Ammon's horn (tissue), 1 donor: ENCODE measurements around the gene ARHGAP5.

Experiments
- DNase-seq: peaks from one replicate; pipeline ENCODE4 v3.0.0-alpha.2; 2016; ENCODE audit warnings: low spot score

The ARHGAP5 gene

DNA sequence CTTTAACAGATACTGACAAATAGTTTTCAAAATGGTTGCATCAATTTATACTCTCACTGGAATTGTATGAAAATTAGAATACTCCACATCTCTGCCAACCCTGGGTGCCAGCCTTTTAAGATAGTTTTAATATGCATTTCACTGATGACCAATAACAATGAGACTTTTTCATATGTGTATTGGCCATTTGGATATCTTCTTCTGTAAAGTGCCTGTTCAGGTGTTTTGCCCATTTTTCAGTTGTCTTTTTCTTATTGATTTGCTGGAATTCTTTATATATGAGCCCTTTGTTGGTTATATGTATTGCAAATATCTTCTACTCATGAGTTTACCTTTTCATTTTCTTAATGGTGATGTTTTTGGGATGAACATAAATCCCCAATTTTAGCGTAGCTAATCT, 108.0 kb downstream of the ARHGAP5 start:
- no peak for DNase-seq

DNA sequence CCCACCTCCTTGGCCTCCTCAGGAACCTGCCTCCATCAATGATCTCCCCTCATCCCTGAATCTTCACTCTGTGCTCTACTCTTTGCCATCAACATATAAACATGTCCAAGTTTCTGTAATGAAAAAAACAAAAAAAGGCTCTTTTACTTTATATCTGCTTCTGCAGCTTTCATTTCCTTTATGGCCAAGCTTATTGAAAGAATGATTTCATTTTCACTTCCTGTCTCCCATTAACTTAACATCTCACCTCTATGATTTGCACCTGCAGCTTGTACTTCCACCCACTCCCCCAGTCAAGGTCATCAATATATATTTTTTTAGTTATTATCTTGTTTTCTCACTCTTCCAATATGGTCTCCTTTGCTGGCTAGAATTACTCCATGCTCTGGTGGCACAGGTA, 109.1 kb downstream of the ARHGAP5 start:
- no peak for DNase-seq

DNA sequence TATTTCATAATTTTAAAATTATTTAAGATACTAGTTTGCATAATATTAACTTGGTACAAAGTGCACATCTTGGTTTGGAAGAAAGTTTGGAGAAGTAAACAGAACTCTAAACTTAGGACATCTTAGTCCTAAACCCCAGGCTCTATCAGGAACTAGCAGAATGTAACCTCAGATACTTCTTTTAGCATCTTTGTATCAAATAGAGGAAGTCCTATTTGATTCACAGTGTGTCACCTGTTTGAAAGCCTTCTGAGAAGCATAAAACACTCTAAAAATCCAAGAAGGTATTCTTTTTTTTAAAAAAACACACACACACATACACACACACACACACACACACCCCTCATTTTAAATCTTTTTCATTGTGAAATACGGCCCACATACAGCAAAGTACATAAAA, 112.7 kb downstream of the ARHGAP5 start:
- no peak for DNase-seq

DNA sequence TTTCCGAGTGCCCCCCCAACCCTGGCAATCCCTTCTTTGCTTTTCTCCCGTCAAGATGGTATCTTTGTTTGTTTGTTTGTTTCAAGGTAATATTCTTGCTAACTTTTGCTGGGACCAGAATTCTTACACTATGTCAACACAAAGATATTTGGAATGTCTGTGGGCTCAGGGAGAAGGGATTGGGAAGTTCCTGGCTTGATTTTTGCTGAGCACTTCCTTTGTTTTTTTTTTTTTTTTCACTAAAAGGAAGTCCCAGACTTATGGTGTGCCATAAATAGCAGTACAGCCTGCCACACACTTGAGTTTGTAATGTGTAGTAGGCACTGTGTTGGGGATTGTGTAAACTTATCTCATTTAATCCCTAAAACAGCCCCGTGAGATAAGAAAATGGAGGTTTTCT, 113.6 kb downstream of the ARHGAP5 start:
- peak; percentile 10 for DNase-seq

DNA sequence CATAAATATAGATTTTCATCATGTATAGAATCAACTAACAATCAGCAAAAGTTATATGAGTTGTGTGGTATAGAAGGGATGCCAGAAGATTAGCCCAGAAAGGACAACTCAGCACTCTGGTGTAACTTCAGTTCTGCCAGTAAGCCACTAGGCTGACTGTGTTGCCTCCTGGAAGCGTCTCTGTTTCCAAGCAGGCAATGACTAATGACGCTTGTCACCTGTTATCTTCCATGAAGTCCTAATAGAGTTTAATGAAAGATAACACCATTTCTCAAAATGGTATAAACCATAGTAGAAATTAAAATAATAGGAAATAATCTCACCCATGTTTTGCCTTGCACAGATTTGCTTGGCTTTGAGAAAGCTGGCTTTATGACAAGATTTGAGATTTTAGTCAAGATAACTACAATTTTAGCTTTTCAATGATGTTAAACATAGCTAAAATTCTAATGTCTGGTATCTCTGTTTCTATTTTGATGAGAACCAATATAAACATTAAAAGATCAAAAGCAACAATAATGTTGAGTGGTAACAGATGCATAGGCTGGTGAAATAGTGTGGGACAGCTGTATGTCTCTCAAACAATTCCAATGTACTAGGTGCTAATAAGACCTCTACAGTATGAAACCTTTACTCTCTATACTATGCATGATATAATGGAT, 115.7 kb downstream of the ARHGAP5 start:
- DNase-seq = no peak

DNA sequence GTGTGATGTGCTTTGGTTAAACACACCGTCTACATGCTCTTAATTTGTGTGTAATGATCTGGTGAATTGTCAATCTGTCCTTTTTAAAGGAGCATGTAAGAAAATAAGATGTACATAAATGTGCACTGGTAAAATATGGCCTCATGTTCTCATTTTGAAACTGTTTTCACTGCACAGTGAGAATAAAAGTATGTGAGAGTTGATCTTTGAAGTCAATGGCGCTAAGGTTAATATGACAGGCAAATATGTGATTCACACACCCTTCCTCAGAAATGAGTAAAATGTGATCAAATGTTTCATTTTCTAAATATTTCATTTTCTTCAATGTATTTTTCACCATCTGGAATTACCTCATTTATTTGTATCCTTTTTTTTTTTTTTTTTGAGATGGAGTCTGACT, 116.4 kb downstream of the ARHGAP5 start:
- DNase-seq = no peak

DNA sequence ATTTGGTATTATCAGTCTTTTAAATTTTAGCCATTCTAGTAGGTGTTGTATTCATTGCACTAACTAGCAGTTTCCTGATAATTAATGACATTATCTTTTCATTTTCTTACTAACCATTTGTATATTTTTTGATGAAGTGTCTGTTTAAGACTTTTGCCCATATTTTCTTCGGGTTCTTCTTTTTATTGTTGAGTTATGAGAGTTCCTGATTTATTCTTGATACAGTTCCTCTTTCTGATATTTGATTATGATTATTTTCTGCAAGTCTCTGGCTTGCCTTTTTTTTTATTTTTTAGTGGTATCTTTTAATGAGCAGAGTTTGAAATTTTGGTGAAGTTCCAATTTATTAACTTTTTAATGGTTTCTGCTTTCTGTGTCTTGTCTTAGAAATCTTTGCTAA, 118.5 kb downstream of the ARHGAP5 start:
- no peak for DNase-seq

DNA sequence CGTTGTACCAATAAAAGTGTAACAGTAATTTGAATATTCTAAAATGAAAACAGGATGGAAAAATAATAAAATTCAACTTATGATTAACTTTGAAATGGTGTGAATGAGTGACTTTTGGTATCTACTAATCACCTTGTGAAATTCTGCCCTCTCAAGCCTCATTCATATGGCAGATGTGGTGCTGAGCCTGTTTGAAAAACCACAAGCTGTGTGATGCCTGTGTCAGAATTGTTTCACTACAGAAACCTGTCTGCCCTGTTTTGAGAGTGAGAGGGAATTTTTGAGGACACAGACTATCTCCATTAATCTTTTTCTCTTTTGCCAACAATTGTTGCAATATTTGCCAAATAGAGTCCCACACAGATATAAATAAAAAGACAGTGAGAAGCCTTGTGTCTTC, 120.8 kb downstream of the ARHGAP5 start:
- no peak for DNase-seq

DNA sequence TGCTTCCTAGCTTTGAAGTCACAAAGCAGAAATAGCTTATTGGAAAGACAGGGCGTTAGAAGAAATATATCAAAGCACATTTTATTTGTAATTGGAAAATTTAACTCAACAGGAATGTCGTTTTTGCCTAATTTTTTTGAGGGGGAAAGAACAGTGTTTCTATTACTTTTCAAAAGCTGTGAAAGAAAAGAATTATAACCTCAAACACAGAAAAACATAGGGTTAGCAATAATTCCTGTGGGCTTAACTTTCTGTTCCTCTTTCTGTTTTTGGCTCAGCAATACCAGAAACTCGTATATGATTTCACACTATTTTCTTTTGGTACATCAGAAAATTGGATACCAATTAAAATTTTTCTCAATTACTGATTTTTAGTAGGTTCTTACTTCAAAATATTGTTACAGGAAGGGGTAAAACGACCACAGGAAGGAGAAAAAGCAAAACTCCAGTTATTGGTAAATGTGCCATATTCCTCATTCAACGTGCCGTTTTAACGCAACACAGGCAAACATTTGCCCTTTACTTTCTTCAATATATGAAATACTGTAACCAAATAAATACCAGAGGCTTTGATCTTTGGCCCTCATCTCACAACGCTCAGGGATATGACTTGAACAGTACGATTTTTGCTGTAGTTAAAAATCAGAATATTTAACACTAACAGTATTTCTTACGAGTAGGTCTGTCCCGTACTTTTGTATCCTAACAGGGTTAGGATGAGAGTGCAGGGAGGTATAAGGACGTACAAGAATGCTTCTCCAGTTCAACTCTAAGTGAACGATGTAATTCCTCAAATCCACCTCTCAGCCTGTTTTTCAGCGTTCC, 123.5 kb downstream of the ARHGAP5 start:
- DNase-seq = no peak

DNA sequence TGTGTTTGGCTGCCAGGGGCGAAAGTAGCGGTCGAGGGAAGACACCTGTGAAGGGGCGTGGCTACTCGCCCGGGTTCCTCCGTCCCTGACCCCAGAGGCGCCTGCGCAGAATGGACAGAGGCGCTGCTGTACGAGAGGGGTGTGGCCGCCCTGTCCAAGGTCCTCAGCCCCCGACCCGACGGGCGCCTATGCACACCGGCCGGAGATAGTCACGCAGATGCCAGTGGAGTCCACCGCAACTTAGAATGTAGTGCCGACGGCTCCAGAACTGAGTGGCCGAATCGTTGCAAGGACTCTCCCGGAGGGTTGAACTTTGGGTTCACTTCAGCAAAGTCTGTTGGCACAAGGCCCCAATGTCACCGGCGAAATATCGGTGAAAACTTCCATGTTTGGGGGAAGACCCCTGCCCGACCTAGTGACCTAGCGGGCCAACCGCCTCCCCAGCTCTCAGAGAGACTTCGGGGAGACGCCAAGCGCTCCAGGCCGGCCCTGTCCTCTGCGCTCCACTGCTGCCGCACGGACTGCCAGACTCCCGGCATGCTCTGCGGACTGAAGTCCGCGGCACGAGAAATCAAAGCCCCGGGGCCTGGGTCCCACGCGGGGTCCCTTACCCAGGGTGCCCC, 124.2 kb downstream of the ARHGAP5 start:
- DNase-seq = peak; percentile 71

DNA sequence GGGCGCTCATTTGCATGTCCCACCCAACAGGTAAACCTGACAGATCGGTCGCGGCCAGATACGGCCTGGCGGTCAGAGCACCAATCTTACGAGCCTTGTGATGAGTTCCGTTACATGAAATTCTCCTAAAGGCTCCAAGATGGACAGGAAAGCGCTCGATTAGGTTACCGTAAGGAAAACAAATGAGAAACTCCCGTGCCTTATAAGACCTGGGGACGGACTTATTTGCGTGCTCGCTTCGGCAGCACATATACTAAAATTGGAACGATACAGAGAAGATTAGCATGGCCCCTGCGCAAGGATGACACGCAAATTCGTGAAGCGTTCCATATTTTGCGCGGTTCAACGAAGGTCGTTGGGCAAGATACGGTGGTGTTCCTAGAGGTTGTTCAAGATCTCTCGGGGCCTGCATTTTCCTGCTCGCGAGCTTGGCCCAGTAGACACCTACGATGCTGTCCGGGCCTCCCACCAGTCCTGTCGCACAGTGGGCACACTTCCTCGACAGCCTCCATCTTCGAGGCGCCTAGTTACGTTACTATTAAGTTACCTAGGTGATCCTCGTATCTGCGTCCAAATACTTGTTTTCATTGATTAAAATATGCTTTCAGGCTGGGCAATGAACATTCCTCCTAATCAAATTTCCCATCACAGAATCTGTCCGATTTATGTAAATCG, 124.8 kb downstream of the ARHGAP5 start, which contains the start of gene RNU6-7:
RNU6-7 (plus strand) TSS at position 230 of the 675 bp plus-strand sequence.
- peak; percentile 36 for DNase-seq

DNA sequence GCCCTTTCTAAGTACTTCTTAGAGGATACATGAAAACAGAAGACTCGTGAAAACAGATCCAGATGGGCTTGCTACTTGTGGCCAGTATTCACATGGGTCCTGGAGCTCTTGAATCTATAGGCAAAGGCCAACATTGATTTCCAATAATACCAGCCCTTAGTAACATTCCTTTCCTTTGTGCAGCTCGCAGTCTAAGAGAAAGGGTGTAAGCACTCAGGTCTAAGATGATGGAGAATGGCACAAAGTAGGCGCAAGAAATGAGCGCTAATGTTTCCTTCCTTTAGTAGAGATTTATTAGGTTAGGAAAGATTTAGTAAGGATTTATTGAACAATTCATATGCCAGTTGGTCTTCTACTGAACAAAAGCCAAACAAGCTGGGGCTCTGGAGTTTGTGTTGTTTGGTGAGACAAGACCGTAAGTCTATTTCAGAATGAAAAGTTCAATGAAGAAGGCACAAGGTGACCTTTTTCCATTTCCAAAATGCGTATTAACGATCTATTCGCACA, 125.4 kb downstream of the ARHGAP5 start:
- no peak for DNase-seq

DNA sequence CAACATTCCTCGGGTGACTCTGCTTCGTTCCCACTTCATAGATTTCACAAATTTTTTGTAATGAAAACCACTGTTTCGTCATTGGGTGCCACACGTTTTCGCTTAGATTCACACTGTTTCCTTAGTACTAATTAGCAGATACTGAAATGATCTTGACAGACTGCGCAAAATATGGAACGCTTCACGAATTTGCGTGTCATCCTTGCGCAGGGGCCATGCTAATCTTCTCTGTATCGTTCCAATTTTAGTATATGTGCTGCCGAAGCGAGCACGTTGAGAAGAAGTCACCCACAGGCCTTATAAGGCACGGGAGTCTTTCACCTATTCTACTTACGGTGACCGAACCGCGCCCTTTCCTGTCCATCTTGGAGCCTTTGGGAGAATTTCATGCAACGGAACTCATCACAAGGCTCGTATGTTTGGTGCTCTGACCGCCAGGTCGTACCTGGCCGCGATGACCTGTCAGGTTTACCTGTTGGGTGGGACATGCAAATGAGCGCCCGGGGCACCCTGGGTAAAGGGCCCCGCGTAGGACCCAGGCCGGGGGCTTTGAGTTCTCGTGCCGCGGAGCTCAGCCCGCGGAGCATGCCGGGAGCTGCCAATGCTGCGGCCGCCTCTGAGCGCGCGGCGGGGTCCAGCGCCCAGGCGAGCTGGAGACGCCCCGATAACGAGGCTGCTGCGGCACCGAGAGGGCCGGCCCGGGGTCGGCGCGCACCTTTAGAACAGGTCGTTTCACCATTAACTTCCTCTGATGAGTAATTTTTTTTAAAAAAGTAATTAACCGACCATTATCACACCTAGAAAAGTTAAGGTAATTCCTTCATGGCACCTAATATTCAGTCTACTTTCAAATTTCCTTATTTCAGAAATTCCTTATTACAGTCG, 126.1 kb downstream of the ARHGAP5 start, which contains the start of gene RNU6-8:
RNU6-8 (minus strand) TSS at position 272 of the 885 bp plus-strand sequence.
- DNase-seq = peak; percentile 78

DNA sequence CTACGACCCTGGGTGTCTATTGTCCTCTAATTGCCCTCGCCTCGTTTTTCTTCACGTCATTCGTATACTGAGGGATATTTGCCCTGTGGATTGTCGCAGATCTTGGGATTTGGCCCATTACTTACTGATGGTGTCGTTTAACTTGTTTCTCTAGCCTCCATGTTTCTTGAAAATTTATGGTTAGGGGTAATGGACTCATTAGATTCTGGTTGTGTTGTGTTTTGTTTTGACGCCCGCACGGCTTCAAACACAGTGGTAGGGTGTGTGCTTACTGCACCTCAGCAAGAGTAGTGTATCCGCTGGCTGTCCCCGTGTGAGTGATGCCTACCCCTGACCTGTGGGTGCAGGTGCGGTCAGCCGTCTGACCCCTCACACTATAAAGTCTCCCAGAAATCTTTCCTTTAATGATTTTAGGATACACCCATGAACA, 126.8 kb downstream of the ARHGAP5 start:
- DNase-seq = no peak

DNA sequence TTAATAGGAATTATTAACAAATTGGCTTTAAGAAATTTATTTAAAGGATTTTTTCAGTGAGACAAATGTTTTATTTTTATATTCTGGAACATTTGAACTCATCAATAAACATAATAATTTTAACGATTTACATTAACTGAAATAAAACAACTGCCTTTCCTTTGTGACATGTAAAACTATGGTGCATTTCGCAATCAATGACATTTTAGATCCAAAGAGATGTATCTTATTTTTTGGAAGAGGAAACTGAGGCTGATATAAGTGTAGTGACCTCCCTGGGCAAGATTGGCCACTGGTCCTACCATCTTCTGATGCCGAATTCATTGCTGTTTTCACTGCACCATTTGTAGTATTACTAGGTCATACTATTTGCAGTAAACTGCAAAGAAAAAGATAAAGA, 128.4 kb downstream of the ARHGAP5 start:
- DNase-seq = no peak

DNA sequence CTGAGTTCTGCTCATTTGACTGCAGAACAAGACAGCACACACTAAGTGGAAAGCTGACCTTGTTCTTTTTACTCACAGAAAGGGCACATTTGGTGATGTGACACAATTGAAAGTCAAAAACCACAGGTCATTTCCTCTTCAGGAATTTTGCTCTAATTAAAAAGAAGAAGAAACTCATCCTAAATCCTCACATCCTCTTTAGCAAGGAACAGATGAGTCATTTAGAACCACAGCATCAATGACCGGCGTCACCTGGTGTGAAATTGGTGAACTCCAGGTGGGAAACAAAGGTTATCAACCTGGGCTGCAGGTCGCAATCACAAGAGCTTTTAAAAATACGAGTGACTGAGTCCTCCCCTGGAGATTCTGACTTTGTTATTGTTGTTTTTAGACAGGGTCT, 128.9 kb downstream of the ARHGAP5 start:
- no peak for DNase-seq

DNA sequence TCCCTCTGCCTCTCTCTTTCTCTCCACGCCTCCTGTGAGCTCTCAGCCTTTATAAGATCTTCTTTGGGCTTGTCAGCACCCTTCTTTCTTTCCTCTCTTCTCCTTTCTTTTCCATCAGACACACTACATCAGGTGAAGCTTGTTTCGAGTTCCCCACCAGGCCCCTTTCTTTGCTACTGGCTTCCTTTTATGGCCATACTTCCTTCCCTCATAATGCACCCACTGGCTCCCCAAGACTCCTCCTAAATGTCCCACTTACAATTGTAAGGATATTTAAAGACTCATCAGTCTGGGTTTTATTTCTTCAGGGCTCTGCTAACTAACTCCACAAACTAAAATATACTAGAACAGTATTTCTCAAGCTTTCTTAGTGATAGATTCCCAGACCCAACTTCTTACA, 129.4 kb downstream of the ARHGAP5 start:
- DNase-seq = no peak

DNA sequence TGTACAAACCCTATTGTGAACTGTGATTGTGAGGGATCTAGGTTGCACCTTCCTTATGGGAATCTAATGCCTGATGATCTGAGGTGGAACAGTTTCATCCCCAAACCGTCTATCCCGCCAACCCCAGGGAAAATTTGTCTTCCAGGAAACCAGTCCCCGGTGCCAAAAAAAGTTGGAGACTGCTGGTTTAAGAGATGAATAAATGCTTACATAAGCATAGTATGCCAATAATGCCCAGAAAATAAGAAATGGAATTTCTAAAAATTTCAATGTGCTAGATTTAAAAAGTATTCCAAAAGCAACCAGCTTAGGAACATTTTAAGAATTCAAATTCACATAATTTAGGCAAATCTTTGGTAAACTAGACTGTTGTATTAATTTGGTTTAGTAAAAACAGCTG, 131.4 kb downstream of the ARHGAP5 start:
- no peak for DNase-seq
